Stimulated activated memory B cell treated with anti-CD40 and anti-IgM and Interleukin-4, amounts not matched to agents 10 μg/mL and 1 μg/mL and 100 μg/mL, for 72 hours (primary cell): ENCODE data around the gene COL24A1.
A peak's percentile ranks its signal among the peaks of the same experiment; 100 is the strongest.
"Not testable (repeated sequence)": the region's sequence is repeated elsewhere in the genome, so short reads cannot be mapped to it uniquely, and the experiment has no call there.

Source experiments
- ATAC-seq: fragments of 150-1000 bp; cut with Tn5 transposase; 2 replicates; pipeline ENCODE4 v1.10.0; 2021
- H3K27ac Mint-ChIP-seq: one replicate; pipeline ENCODE4 v1.8.0; 2022; ENCODE audit warnings: mild to moderate bottlenecking, mixed read lengths
- H3K27me3 Mint-ChIP-seq: one replicate; pipeline ENCODE4 v1.8.0; 2022; ENCODE audit warnings: mixed read lengths
- H3K36me3 Mint-ChIP-seq: one replicate; pipeline ENCODE4 v1.8.0; 2022; ENCODE audit warnings: mixed read lengths
- H3K4me1 Mint-ChIP-seq: one replicate; pipeline ENCODE4 v1.8.0; 2022; ENCODE audit warnings: mixed read lengths
- H3K4me3 Mint-ChIP-seq: one replicate; pipeline ENCODE4 v1.8.0; 2022; ENCODE audit warnings: mild to moderate bottlenecking, moderate library complexity, mixed read lengths
- H3K9me3 Mint-ChIP-seq: one replicate; pipeline ENCODE4 v1.8.0; 2022; ENCODE audit warnings: mixed read lengths

Gene COL24A1

GRCh38 chr1:85863639-85864038 lies 292.9 kb downstream of the COL24A1 start:
- H3K4me1 Mint-ChIP-seq, ATAC-seq, H3K36me3 Mint-ChIP-seq, H3K4me3 Mint-ChIP-seq, H3K27ac Mint-ChIP-seq, H3K9me3 Mint-ChIP-seq: not testable (repeated sequence)
- peaks cover 12% of the 10 kb centered on the region for H3K27me3 Mint-ChIP-seq

GRCh38 chr1:85862456-85862855 lies 294.1 kb downstream of the COL24A1 start:
- no peaks in the 10 kb centered on the region for H3K36me3 Mint-ChIP-seq
- H3K27me3 Mint-ChIP-seq, result peaks cover 17% of the 10 kb centered on the region
- ATAC-seq, result no peak
- no peaks in the 10 kb centered on the region for H3K4me1 Mint-ChIP-seq
- H3K27ac Mint-ChIP-seq, result no peak overlapping the region
- no peaks in the 10 kb centered on the region for H3K9me3 Mint-ChIP-seq
- no peak overlapping the region for H3K4me3 Mint-ChIP-seq

GRCh38 chr1:85857991-85858390 lies 298.6 kb downstream of the COL24A1 start:
- no peaks in the 10 kb centered on the region for H3K9me3 Mint-ChIP-seq
- no peaks in the 10 kb centered on the region for H3K36me3 Mint-ChIP-seq
- ATAC-seq, result no peak
- H3K4me1 Mint-ChIP-seq, result no peaks in the 10 kb centered on the region
- peaks cover 30% of the 10 kb centered on the region for H3K27me3 Mint-ChIP-seq
- no peak overlapping the region for H3K27ac Mint-ChIP-seq
- no peak overlapping the region for H3K4me3 Mint-ChIP-seq

GRCh38 chr1:85850238-85850637 lies 306.3 kb downstream of the COL24A1 start:
- Mint-ChIP-seq H3K4me3 (no peak overlapping the region), H3K27me3 (no peaks in the 10 kb centered on the region), H3K9me3 (no peaks in the 10 kb centered on the region), H3K27ac (no peak overlapping the region), H3K4me1 (no peaks in the 10 kb centered on the region), H3K36me3 (no peaks in the 10 kb centered on the region)
- no peak for ATAC-seq

GRCh38 chr1:85849660-85850059 lies 306.9 kb downstream of the COL24A1 start:
- ATAC-seq, result no peak
- no peak overlapping the region for H3K4me3 Mint-ChIP-seq

GRCh38 chr1:85847356-85847755 lies 309.2 kb downstream of the COL24A1 start:
- H3K9me3 Mint-ChIP-seq, result no peaks in the 10 kb centered on the region
- H3K27ac Mint-ChIP-seq, result no peak overlapping the region
- ATAC-seq, result no peak
- H3K4me3 Mint-ChIP-seq, result no peak overlapping the region
- no peaks in the 10 kb centered on the region for H3K4me1 Mint-ChIP-seq
- H3K27me3 Mint-ChIP-seq, result peaks cover 14% of the 10 kb centered on the region
- H3K36me3 Mint-ChIP-seq, result no peaks in the 10 kb centered on the region

More at GRCh38 chr1:85849660-85850059, 306.9 kb downstream of the COL24A1 start:
- no peaks in the 10 kb centered on the region for H3K9me3 Mint-ChIP-seq
- H3K27me3 Mint-ChIP-seq, result no peaks in the 10 kb centered on the region
- H3K4me1 Mint-ChIP-seq, result no peaks in the 10 kb centered on the region
- no peak overlapping the region for H3K27ac Mint-ChIP-seq
- H3K36me3 Mint-ChIP-seq, result no peaks in the 10 kb centered on the region

GRCh38 chr1:85846706-85847105 lies 309.9 kb downstream of the COL24A1 start:
- ATAC-seq, result no peak
- no peak overlapping the region for H3K27ac Mint-ChIP-seq
- H3K4me1 Mint-ChIP-seq, result no peaks in the 10 kb centered on the region
- H3K27me3 Mint-ChIP-seq, result peaks cover 14% of the 10 kb centered on the region
- H3K4me3 Mint-ChIP-seq, result no peak overlapping the region
- no peaks in the 10 kb centered on the region for H3K9me3 Mint-ChIP-seq
- H3K36me3 Mint-ChIP-seq, result no peaks in the 10 kb centered on the region

- Mint-ChIP-seq H3K9me3 (no peaks in the 10 kb centered on the region), H3K4me1 (peaks cover 11% of the 10 kb centered on the region), H3K27me3 (peaks cover 14% of the 10 kb centered on the region), H3K27ac (no peak overlapping the region), H3K4me3 (no peak overlapping the region), H3K36me3 (no peaks in the 10 kb centered on the region)
- ATAC-seq, result no peak
These were observed 317.1 kb downstream of the COL24A1 start for GRCh38 chr1:85839459-85839858.

- Mint-ChIP-seq H3K27me3 (peaks cover 4% of the 10 kb centered on the region), H3K4me1 (peaks cover 11% of the 10 kb centered on the region), H3K4me3 (no peak overlapping the region), H3K36me3 (no peaks in the 10 kb centered on the region), H3K27ac (no peak overlapping the region), H3K9me3 (no peaks in the 10 kb centered on the region)
- ATAC-seq, result peak; percentile 76
These were observed 318.3 kb downstream of the COL24A1 start for GRCh38 chr1:85838238-85838637.

GRCh38 chr1:85836736-85837135 lies 319.8 kb downstream of the COL24A1 start:
- H3K4me1 Mint-ChIP-seq, result peaks cover 11% of the 10 kb centered on the region
- H3K27ac Mint-ChIP-seq, result no peak overlapping the region
- no peaks in the 10 kb centered on the region for H3K9me3 Mint-ChIP-seq
- no peak overlapping the region for H3K4me3 Mint-ChIP-seq
- H3K27me3 Mint-ChIP-seq, result no peaks in the 10 kb centered on the region
- ATAC-seq, result no peak
- H3K36me3 Mint-ChIP-seq, result no peaks in the 10 kb centered on the region

GRCh38 chr1:85833165-85833564 lies 323.4 kb downstream of the COL24A1 start:
- not testable (repeated sequence) for H3K4me1 Mint-ChIP-seq, H3K9me3 Mint-ChIP-seq, H3K27ac Mint-ChIP-seq, H3K27me3 Mint-ChIP-seq, ATAC-seq, H3K36me3 Mint-ChIP-seq, H3K4me3 Mint-ChIP-seq

- no peak overlapping the region for H3K4me3 Mint-ChIP-seq
- no peaks in the 10 kb centered on the region for H3K4me1 Mint-ChIP-seq
- no peak overlapping the region for H3K27ac Mint-ChIP-seq
- ATAC-seq, result no peak
- H3K36me3 Mint-ChIP-seq, result no peaks in the 10 kb centered on the region
- H3K9me3 Mint-ChIP-seq, result no peaks in the 10 kb centered on the region
- H3K27me3 Mint-ChIP-seq, result no peaks in the 10 kb centered on the region
These were observed 325.7 kb downstream of the COL24A1 start for GRCh38 chr1:85830837-85831236.

GRCh38 chr1:85824066-85824840 lies 332.3 kb downstream of the COL24A1 start:
- Mint-ChIP-seq H3K27me3 (no peaks in the 10 kb centered on the region), H3K4me1 (no peaks in the 10 kb centered on the region), H3K27ac (no peak overlapping the region), H3K36me3 (no peaks in the 10 kb centered on the region), H3K4me3 (no peak overlapping the region), H3K9me3 (no peaks in the 10 kb centered on the region)
- ATAC-seq, result no peak

GRCh38 chr1:85822696-85823095 lies 333.9 kb downstream of the COL24A1 start:
- no peaks in the 10 kb centered on the region for H3K4me1 Mint-ChIP-seq
- H3K27me3 Mint-ChIP-seq, result no peaks in the 10 kb centered on the region
- no peak overlapping the region for H3K27ac Mint-ChIP-seq
- ATAC-seq, result no peak
- H3K9me3 Mint-ChIP-seq, result no peaks in the 10 kb centered on the region
- H3K4me3 Mint-ChIP-seq, result no peak overlapping the region
- no peaks in the 10 kb centered on the region for H3K36me3 Mint-ChIP-seq

- H3K27ac Mint-ChIP-seq, result no peak overlapping the region
- no peak overlapping the region for H3K4me3 Mint-ChIP-seq
- ATAC-seq, result no peak
- no peaks in the 10 kb centered on the region for H3K4me1 Mint-ChIP-seq
- no peaks in the 10 kb centered on the region for H3K36me3 Mint-ChIP-seq
- H3K27me3 Mint-ChIP-seq, result no peaks in the 10 kb centered on the region
- H3K9me3 Mint-ChIP-seq, result no peaks in the 10 kb centered on the region
These were observed 338.2 kb downstream of the COL24A1 start for GRCh38 chr1:85818371-85818770.

GRCh38 chr1:85816606-85817005 lies 340.0 kb downstream of the COL24A1 start:
- Mint-ChIP-seq H3K36me3 (no peaks in the 10 kb centered on the region), H3K27me3 (no peaks in the 10 kb centered on the region), H3K4me1 (no peaks in the 10 kb centered on the region), H3K4me3 (no peak overlapping the region), H3K9me3 (no peaks in the 10 kb centered on the region), H3K27ac (no peak overlapping the region)
- no peak for ATAC-seq
